Measurements from ENCODE around the gene DAZAP2.
A peak's percentile ranks its signal among the peaks of the same experiment; 100 is the strongest.

The DAZAP2 gene, protein sequence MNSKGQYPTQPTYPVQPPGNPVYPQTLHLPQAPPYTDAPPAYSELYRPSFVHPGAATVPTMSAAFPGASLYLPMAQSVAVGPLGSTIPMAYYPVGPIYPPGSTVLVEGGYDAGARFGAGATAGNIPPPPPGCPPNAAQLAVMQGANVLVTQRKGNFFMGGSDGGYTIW

DNA sequence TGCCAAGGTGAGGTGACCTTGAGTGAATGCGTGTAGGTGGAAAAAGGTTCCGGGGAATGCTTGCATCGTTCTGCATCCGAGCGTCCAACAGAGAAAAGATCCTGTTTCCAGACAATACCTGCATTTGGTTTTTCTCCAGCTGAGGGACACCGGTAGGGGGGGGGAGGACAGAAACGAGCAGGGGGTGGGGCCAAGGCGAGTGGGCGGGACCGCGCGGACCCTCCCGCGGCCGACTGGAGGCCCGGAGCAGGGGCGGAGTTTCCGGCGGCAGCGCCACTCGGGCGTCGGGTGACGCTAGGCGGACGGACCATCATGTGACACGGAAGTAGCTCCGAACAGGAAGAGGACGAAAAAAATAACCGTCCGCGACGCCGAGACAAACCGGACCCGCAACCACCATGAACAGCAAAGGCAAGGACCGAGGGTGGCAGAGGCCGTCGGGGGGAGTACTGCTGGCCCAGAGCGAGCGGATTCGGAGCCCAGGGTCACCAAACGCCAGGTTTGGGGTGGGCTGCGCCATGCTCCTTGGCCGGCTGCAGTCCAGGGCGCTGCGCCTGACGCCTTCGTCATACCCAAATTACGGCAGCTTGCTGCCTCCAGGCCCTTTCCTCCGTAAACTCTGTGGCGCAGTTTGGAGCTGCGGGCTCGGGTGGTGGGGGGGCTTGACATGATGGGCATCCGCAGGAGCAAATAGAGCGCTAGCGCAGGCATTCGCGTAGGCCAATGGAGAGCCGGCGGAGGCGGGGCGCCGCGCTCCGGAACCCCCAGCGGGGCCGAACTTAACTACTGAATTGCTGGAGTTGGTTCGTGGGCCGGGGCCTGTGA is at the start of gene DAZAP2:
TSS of gene DAZAP2 (plus strand) at position 317 of the 825 bp plus-strand sequence. CDS start at position 399, 82 bp downstream.
- peak; percentile 94 for DNase-seq

DNA sequence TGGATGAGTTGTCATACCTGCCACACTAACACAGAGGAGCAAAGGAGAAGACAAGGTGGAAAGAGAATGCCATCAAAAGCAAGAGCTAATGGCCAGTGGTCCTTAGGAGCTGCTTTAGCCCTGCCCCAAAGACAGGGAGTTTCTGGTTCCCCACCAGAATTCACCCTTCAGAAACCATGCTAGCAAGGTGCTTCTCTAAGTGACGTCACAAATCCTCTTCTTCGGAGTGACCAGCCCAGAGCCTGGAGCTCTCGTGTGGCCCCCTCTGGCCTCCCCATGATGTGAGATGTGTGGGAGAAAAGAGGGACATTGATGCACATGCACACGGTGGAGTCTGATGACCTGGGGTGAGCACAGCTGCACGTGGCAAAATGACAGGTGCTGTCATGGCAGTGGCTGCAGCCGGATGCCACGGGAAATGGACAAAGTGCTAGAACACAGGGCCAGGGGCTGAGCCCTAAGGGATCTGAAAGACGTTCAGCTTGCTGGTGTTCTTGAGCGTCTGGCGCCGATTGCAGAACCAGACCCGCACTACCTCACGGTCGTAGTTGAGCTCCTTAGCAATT is 48.8 kb upstream of the DAZAP2 start:
- no peak for DNase-seq

DNA sequence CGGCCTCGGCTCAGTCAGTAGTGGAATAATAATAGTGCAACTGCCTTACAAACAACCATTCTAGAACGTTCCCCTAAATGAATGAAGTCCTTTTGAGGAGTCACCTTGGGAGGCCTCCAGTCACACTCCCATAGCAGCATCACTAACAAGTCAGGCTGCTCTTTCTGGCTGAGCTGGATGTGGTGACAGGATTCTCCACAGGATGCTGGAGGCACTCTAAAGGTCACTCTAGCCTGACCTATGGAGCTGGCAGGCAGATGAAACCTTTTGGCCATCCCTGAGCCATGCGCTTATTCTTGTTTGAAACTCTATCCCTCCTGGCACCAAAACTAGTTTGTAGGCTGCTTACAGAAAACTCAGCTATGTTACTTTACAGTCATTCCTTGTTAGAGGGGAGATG is 47.8 kb upstream of the DAZAP2 start:
- DNase-seq = no peak

DNA sequence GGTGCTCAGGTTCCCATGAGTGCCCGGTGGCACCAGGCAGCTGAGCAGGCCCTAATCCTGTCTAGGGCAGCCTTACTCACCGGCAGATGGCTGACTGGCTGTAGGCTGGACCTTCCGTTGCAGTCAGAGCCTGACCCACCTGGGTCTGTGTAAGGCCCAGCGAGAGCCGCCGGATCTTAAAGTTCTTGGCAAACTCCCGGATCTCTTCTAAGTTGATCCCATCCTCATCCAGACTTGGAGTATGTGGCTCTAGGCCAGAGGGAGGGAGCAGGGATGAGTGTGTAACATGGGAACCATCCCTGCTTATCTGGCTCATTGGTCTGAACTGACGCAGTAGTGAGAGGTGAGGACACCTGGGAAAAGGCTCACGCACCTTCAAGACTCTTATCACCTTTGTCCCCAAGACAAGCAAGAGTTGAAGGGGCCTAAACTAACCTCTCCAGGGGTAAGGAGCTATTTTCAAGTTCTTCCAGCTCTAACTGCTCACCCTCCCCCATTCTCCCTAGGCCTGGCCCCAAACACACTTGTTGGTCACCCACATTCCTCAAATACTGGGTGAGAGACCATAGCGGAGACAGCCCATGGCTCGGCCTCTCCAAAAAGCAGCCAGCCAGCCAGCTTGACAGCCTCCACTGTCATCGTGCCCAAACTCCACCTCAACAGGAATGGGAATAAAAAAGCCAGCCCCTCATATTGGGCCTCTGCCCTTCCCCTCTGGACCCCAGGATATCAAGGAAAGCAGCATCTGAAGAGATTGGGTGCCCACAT is 46.9 kb upstream of the DAZAP2 start:
- no peak for DNase-seq

DNA sequence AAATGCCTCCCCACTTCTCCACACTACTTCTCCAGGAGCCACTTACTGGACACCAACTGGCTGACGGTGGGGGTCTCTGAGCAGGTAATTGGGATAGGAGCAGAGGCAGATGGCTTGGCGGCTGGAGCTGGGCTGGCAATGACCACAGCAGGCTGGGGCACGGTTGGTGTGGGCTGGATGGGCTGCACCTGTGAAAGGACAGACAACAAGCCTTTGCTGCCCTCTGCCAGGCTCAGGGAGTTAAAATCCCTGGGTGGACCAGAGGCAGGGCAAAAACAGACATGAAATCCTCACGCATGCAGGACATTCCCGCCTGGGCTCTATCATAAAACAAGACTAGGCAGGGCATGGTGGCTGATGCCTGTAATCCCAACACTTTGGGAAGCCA is 46.3 kb upstream of the DAZAP2 start:
- DNase-seq = no peak

DNA sequence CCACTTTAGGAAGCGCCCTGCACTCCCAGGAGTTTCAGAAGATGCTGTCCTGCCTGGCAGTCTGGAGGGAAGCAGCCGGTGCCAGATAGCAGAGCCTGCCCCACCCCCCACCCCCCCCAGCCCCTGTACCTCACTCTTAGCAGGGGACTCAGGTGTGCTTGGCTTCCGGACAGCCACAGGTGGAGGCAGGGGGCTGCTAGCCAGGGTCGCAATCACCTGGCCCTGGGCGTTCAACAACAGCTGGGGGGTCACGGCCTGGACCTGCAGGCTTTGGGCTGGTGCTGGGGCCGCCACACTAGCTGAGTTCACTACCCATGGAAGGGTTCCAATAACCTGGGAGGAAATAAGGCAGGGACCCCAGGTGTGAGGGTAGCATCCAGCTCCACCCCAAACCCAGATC is 42.8 kb upstream of the DAZAP2 start:
- DNase-seq = no peak

DNA sequence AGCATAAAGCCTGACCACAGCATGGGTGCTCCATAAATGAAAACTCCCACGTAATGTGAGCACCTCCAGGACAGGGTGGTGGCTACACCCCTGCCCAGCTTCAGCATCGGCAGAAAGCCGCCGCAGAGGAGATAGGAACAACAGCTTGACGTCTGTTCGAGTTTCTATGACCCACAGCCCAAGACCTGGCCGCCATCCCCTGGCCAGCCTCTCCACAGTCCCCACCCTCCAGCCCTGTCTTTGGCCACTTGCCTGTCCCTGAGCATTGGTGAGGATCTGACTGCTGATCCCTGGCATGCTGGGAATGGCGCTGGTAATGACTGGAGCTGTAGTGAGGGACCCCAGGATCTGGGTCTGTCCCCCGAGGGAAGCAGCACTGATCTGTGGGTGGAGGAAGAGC is 42.1 kb upstream of the DAZAP2 start:
- no peak for DNase-seq

DNA sequence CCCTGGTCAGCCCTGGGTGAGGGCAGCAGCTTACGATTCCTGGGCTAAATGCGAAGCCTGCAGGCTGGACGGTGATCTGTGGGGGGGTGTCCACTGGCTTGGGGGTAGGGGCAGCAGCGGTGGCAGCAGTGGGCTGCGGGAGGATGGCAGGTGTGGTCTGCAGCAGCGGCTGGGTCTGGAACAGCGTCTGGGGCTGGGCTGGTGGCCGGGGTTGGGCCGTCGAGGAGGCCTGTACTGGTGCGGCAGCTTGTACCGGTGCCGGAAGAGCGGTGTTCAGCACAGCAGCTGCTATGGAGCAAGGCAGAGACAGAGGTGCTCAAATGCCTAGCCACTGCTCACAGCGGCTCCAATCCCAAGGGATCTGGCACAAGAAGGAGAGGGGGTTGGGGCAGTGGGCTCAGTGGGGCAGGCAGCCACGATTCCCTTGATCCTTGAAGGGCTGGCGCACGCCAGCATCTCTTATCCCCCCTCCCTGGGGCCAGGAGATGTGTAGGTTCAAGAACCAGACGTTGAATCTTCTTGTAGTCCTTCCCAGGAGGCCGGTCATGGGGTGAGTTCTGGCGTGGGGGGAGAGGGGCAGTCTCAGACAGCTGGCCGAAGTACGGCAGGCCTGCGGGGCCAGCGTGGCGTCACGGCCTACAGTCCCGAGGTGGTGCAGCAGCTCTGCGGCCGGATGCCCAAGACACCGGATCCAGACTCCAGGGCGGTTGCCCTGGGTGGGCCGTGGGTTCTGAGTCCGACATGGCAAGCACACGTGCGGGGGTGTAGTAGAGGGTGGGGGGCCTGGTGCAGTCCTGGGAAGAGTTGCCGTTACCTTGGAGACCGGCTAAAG is 40.7 kb upstream of the DAZAP2 start:
- DNase-seq = no peak

DNA sequence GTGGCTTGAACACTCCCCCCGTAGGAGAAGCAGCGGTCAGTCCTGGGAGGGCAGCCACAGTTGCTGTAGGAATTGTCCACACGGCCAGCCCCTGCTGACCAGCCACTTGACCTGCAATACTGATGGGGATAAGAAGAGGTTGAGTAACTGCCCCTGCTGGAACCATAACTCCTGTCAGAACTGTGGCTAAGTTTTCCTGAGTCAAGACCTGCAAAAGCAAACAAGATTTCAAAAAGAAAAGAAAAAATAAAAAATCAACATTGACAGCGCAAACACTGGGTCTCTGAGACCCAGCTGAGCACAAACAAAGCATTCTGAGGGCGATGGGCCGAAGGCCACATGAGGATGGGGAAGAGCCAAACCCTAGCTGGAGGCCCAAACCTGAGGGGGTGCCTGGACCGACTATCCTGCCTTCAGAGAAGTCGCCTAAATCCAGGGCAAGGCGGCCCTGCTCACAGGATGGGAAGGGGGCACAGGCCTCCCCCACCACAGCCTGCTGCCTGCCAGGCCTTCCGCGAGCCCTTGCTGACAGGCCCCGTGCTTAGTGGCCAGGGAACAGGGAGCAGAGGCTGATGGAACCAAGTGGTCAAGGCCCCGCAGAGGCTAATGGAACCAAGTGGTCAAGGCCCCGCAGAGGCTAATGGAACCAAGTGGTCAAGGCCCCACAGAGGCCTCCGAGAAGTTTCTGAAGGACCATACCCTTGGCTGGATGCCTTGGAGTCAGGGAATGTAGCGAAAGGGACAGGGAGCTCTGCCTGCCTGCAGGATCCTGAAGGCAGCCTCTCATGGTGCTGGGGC is 39.9 kb upstream of the DAZAP2 start:
- DNase-seq = no peak

DNA sequence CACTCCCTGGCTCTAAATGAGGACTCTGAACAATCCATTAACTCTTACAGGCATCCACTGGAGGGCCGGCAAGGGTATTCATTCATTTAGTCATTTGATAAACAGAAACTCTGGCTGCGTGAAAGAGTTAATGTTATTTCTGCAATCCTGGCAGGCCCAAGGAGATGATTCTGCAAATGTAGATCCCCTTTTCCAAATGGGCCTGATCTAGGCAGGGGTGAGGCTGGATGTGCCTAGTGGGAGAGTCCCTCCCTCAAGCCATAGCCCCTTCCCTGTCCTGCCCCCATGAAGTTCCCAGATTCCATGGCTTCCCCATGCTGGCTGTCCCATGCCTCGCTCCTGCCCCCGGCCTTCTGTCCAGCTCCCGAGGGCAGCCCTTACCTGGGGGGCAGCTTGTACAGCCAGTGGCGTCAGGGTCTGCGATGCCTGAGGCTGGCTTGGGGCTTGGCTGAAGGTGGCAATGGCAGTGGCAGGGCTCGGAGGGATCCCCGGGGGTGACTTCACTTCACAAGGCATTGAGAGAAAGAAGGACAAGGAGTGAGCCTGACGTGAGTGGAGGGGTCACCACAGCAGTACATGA is 39.2 kb upstream of the DAZAP2 start:
- DNase-seq = no peak

DNA sequence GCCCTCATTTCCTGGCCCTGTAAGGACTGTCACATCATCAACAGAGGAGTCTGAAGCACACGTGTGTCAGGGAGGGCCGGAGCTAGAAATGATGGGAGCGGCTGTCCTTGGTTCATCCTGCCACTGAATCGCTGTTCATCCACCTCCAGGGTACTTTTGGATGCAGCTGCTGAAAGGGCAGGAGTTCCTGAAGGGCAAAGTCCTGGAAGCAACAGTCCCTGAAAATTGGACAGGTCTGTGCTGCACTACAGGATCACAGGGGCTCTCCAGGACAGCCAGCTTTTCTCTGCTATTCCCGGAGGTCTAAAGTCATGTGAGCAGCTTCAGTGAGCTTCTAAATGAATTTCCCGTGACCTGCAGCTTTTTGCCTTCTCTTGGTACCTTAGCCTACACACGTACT is 38.5 kb upstream of the DAZAP2 start:
- DNase-seq = no peak

DNA sequence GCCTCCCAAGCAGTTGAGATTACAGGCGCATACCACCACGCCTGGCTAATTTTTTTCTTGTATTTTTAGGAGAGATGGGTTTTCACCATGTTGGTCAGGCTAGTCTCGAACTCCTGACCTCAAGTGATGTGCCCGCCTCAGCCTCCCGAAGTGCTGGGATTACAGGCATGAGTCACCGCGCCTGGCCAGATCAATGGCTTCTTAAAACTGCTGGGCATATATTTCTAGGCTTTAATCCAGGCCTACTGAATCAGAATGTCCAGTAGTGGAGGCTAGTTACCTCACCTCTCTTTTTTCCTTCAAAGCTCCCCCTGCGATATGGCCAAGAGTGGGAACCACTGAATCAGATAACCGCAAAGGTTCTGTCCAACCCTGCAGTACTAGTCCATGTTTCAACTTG is 37.8 kb upstream of the DAZAP2 start:
- no peak for DNase-seq

DNA sequence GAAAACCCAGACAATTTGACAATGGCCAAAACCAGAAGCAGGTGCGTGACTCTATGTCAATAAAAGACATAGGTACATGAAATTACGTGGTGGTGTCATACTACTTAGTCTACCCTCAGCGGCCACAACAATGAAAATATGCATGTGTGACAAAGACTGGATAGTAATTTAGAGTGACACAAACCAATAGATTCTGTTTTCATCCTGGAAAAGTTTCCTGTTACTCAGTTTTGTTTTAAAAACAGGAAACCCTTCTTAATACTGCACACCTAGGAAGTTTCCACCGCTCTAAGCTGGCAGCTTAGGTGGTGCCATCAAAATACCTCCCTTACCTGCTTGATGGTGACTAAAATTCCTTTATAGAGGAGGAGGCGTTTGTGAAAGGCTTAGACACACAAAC is 35.9 kb upstream of the DAZAP2 start:
- no peak for DNase-seq

DNA sequence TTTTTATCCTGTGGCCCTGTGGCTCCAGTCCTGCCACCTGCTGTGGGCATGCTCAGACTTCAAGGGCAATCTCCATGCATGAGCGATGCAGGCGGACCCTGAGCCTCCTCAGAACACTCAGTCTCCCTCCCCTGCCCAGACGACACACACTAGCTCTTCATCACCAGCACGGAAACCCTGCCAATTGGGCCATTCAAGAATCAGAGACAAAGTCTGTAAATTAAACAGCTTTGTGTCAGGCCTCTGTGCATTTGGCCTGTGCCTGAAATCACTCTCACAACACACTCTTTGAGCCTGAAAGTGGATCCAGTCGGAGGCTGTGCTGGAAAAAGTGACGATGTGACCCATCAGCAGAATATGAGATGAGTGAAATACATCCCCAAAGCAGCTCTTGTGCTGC is 33.3 kb upstream of the DAZAP2 start:
- no peak for DNase-seq

DNA sequence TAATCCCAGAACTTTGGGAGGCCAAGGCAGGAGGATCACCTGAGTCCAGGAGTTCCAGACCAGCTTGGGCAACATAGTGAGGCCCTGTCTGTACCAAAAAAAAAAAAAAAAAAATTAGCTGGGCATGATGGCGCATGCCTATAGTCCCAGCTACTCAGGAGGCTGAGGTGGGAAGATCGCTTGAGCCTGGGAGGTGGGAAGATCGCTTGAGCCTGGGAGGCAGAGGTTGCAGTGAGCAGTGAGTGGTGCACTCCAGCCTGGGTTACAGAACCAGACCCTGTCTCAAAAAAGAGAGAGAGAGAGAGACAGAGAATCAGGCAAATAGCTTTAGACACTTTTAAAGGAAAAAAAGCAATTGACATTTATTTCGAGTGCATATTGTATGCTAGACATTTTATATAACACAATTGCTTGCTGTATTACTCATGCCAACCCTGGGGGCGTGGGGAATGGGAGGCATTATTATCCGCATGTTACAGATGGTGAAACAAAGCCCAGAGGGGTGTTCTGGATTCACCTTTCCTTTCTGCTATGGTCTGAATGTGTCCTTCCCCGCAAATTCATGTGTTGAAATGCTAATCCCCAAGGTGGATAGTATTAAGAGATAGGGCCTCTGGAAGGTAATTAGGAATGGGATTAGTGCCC is 30.5 kb upstream of the DAZAP2 start:
- no peak for DNase-seq

DNA sequence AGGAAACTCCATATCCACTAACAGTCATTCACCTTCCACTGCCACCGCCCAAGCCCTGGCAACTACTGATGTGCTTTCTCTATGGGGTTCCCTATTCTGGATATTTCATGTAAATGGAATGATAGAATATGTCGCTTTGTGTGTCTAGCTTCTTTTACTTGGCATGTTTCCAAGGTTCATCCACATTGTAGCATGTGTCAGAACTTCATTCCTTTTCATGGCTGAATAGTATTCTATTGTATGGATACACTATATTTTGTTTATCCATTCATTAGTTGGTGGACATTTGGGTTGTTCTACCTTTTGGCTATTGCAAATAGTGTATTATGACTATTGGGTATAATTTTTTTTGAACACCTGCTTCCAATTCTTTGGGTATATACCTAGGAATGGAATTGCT is 29.4 kb upstream of the DAZAP2 start:
- no peak for DNase-seq

DNA sequence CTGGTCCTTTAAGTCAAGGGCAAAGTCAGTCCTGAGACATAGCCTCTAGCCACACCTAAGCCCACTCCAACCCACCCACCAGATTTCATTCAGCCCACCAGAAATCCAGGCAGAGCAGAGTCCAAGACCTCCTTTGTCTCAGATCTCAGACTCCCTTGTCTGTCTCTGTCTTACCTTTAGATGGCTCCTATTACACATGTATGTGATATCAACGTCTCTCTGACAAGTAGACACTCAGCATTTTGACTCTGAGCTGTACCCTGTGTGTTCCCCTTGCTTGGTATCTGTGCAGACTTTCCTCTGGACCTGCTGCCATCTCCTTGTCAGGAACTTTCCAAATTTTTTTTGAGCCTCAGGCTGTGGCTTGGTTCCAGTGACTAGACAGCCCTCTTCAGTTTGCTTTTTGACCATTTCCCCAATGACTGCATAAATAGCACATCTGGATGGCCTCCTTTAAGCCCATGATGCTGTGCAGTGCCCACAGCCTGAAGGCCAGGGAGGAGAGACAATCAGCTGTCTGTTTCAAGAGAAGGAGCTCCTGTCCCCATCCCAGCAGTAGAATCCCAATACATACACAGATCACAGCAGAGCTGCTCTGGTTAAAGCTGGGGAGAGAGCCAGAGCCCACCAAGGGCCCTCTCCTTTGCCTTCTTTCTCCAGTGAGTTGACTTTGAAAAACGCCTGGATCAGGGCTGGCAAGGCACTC is 27.8 kb upstream of the DAZAP2 start:
- DNase-seq = no peak

DNA sequence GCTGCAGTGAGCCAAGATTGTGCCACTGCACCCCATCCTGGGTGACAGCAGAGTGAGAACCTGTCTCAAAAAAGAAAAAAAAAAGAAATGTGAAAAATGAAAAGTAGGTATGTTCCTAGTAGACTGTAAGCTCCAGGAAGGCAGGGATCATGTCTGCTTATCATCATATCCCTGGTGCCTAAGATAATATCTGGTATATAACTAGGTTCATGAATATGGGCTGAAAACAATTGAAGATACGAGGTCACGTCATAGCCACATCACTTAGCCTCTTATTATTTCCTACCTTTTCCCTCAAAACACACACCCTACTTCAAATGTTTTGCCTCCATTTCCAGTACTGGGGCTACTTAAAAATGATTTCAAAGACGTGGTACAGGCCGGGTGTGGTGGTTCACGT is 23.7 kb upstream of the DAZAP2 start:
- DNase-seq = no peak

DNA sequence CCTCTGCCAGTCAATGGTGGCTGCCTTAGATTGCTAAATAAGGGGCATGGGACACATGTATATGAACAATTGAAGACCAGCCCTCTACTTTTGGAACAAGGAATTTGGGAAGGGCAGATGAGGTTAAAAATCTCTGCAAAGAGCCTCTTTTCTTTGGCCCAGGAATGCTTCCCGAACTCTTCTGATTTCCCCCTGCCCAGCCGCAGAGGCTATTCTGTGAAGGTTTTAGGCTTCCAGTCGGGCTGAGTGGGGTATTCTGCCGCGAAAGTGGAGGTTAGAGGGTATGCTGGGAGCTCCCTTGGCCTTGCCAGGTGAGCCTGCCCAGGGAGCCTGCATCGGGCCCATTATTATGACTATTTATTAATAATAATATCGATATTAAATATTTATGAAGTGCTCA is 22.0 kb upstream of the DAZAP2 start:
- DNase-seq = no peak

Measured in activated naive CD4-positive, alpha-beta T cell treated with anti-CD3 and anti-CD28 coated beads, Interleukin-2, amount 50 U/mL, for 16 hours (primary cell).